ENCODE data around the gene CITED2.

The CITED2 gene

GRCh38 chr6:139327038-139327437, 47.4 kb downstream of the CITED2 start:
- H2BK5ac ChIP-seq (ENCODE audit: low read depth, low read length, poor library complexity, severe bottlenecking): no peak overlapping the region
- no peak overlapping the region for H3K9ac ChIP-seq (ENCODE audit: low read length)
- no peak overlapping the region for H3K27ac ChIP-seq (ENCODE audit: low read length, poor library complexity, severe bottlenecking)
- H3K27me3 ChIP-seq (ENCODE audit: control insufficient read depth in 1 of 2, insufficient read depth in 1 of 2, low read length in 2 of 2): no peaks in the 10 kb centered on the region
- H2BK15ac ChIP-seq (ENCODE audit: low read depth, poor library complexity, severe bottlenecking): no peak overlapping the region
- WGBS: 97% methylated on average over 5 of the region's 5 CpGs
- no peak overlapping the region for H3K14ac ChIP-seq (ENCODE audit: low read length in 2 of 2)
- H4K8ac ChIP-seq (ENCODE audit: low read length): no peak overlapping the region
- H3K23ac ChIP-seq (ENCODE audit: low read length in 2 of 2): no peak overlapping the region
- H3K4me2 ChIP-seq (ENCODE audit: low read length, poor library complexity, severe bottlenecking): no peak overlapping the region
- no peak overlapping the region for H3K4ac ChIP-seq (ENCODE audit: low read depth in 1 of 2, low read length in 2 of 2)
- no peaks in the 10 kb centered on the region for H3K79me1 ChIP-seq (replicated peaks; ENCODE audit: low read length, poor library complexity, severe bottlenecking)
- no peak overlapping the region for H2AFZ ChIP-seq (ENCODE audit: low read depth, low read length)
- H2BK12ac ChIP-seq (ENCODE audit: low read length in 2 of 2): no peak overlapping the region
- H3K9me3 ChIP-seq (ENCODE audit: control insufficient read depth, low read length): no peaks in the 10 kb centered on the region
- no peak overlapping the region for H2BK120ac ChIP-seq (ENCODE audit: low read depth, low read length)
- DNase-seq: no peak
- H3K4me1 ChIP-seq (ENCODE audit: control insufficient read depth, insufficient read depth, low read depth, low read length): peaks cover 1% of the 10 kb centered on the region
- H3K36me3 ChIP-seq (ENCODE audit: control insufficient read depth in 1 of 2, insufficient read depth in 2 of 2, low read depth in 1 of 2, low read length in 2 of 2): no peaks in the 10 kb centered on the region
- H3K4me3 ChIP-seq (ENCODE audit: insufficient read depth in 1 of 2, low read depth in 1 of 2, low read length in 2 of 2): no peak overlapping the region
- no peak overlapping the region for H4K91ac ChIP-seq (ENCODE audit: low read length)
- no peak overlapping the region for H2AK5ac ChIP-seq (ENCODE audit: low read length, severe bottlenecking)
- no peak overlapping the region for H3K18ac ChIP-seq (ENCODE audit: low read depth in 1 of 2, low read length in 2 of 2)

GRCh38 chr6:139325686-139326085, 48.8 kb downstream of the CITED2 start:
- no peak overlapping the region for H2AK5ac ChIP-seq (ENCODE audit: low read length, severe bottlenecking)
- no peak overlapping the region for H3K27ac ChIP-seq (ENCODE audit: low read length, poor library complexity, severe bottlenecking)
- H3K18ac ChIP-seq (ENCODE audit: low read depth in 1 of 2, low read length in 2 of 2): no peak overlapping the region
- no peak overlapping the region for H3K4me2 ChIP-seq (ENCODE audit: low read length, poor library complexity, severe bottlenecking)
- H3K4me1 ChIP-seq (ENCODE audit: control insufficient read depth, insufficient read depth, low read depth, low read length): peaks cover 1% of the 10 kb centered on the region
- no peak overlapping the region for H3K9ac ChIP-seq (ENCODE audit: low read length)
- 100% methylated on average over 1 of the region's 1 CpG for WGBS
- H2BK12ac ChIP-seq (ENCODE audit: low read length in 2 of 2): peak overlapping the region in 1 of 2 experiments; percentile 63
- H4K8ac ChIP-seq (ENCODE audit: low read length): no peak overlapping the region
- no peak overlapping the region for H2BK15ac ChIP-seq (ENCODE audit: low read depth, poor library complexity, severe bottlenecking)
- H3K27me3 ChIP-seq (ENCODE audit: control insufficient read depth in 1 of 2, insufficient read depth in 1 of 2, low read length in 2 of 2): no peaks in the 10 kb centered on the region
- H3K4ac ChIP-seq (ENCODE audit: low read depth in 1 of 2, low read length in 2 of 2): no peak overlapping the region
- H3K4me3 ChIP-seq (ENCODE audit: insufficient read depth in 1 of 2, low read depth in 1 of 2, low read length in 2 of 2): no peak overlapping the region
- no peak overlapping the region for H2BK5ac ChIP-seq (ENCODE audit: low read depth, low read length, poor library complexity, severe bottlenecking)
- no peak for DNase-seq
- H2BK120ac ChIP-seq (ENCODE audit: low read depth, low read length): no peak overlapping the region
- H3K14ac ChIP-seq (ENCODE audit: low read length in 2 of 2): no peak overlapping the region
- H3K79me1 ChIP-seq (replicated peaks; ENCODE audit: low read length, poor library complexity, severe bottlenecking): no peaks in the 10 kb centered on the region
- no peak overlapping the region for H3K23ac ChIP-seq (ENCODE audit: low read length in 2 of 2)
- H2AFZ ChIP-seq (ENCODE audit: low read depth, low read length): no peak overlapping the region
- H4K91ac ChIP-seq (ENCODE audit: low read length): no peak overlapping the region
- no peaks in the 10 kb centered on the region for H3K9me3 ChIP-seq (ENCODE audit: control insufficient read depth, low read length)
- H3K36me3 ChIP-seq (ENCODE audit: control insufficient read depth in 1 of 2, insufficient read depth in 2 of 2, low read depth in 1 of 2, low read length in 2 of 2): no peaks in the 10 kb centered on the region

- peaks cover 1% of the 10 kb centered on the region for H3K4me1 ChIP-seq (ENCODE audit: control insufficient read depth, insufficient read depth, low read depth, low read length)
- no peaks in the 10 kb centered on the region for H3K27me3 ChIP-seq (ENCODE audit: control insufficient read depth in 1 of 2, insufficient read depth in 1 of 2, low read length in 2 of 2)
- H3K4me3 ChIP-seq (ENCODE audit: insufficient read depth in 1 of 2, low read depth in 1 of 2, low read length in 2 of 2): no peak overlapping the region
- H3K14ac ChIP-seq (ENCODE audit: low read length in 2 of 2): no peak overlapping the region
- no peak overlapping the region for H3K9ac ChIP-seq (ENCODE audit: low read length)
- H3K27ac ChIP-seq (ENCODE audit: low read length, poor library complexity, severe bottlenecking): no peak overlapping the region
- no peaks in the 10 kb centered on the region for H3K36me3 ChIP-seq (ENCODE audit: control insufficient read depth in 1 of 2, insufficient read depth in 2 of 2, low read depth in 1 of 2, low read length in 2 of 2)
- no peaks in the 10 kb centered on the region for H3K79me1 ChIP-seq (replicated peaks; ENCODE audit: low read length, poor library complexity, severe bottlenecking)
- no peak overlapping the region for H4K91ac ChIP-seq (ENCODE audit: low read length)
- no peak overlapping the region for H4K8ac ChIP-seq (ENCODE audit: low read length)
- H2AFZ ChIP-seq (ENCODE audit: low read depth, low read length): no peak overlapping the region
- no peak overlapping the region for H2BK12ac ChIP-seq (ENCODE audit: low read length in 2 of 2)
- H3K23ac ChIP-seq (ENCODE audit: low read length in 2 of 2): no peak overlapping the region
- DNase-seq: no peak
- no peak overlapping the region for H3K18ac ChIP-seq (ENCODE audit: low read depth in 1 of 2, low read length in 2 of 2)
- no peak overlapping the region for H3K4ac ChIP-seq (ENCODE audit: low read depth in 1 of 2, low read length in 2 of 2)
- H2BK5ac ChIP-seq (ENCODE audit: low read depth, low read length, poor library complexity, severe bottlenecking): no peak overlapping the region
- no peak overlapping the region for H2BK15ac ChIP-seq (ENCODE audit: low read depth, poor library complexity, severe bottlenecking)
- no peak overlapping the region for H2AK5ac ChIP-seq (ENCODE audit: low read length, severe bottlenecking)
- H3K9me3 ChIP-seq (ENCODE audit: control insufficient read depth, low read length): no peaks in the 10 kb centered on the region
- H3K4me2 ChIP-seq (ENCODE audit: low read length, poor library complexity, severe bottlenecking): no peak overlapping the region
- H2BK120ac ChIP-seq (ENCODE audit: low read depth, low read length): no peak overlapping the region
These were observed 49.3 kb downstream of the CITED2 start for GRCh38 chr6:139325125-139325524.

GRCh38 chr6:139324301-139324555, 50.2 kb downstream of the CITED2 start:
- peak overlapping the region; percentile 74 for H3K9ac ChIP-seq (ENCODE audit: low read length)
- H4K8ac ChIP-seq (ENCODE audit: low read length): no peak overlapping the region
- H2BK5ac ChIP-seq (ENCODE audit: low read depth, low read length, poor library complexity, severe bottlenecking): no peak overlapping the region
- H3K9me3 ChIP-seq (ENCODE audit: control insufficient read depth, low read length): no peaks in the 10 kb centered on the region
- no peak overlapping the region for H2BK12ac ChIP-seq (ENCODE audit: low read length in 2 of 2)
- no peak overlapping the region for H2AFZ ChIP-seq (ENCODE audit: low read depth, low read length)
- no CpG with 5 or more reads among the region's 1 CpG for WGBS
- no peak overlapping the region for H3K27ac ChIP-seq (ENCODE audit: low read length, poor library complexity, severe bottlenecking)
- H3K36me3 ChIP-seq (ENCODE audit: control insufficient read depth in 1 of 2, insufficient read depth in 2 of 2, low read depth in 1 of 2, low read length in 2 of 2): no peaks in the 10 kb centered on the region
- no peak overlapping the region for H2BK15ac ChIP-seq (ENCODE audit: low read depth, poor library complexity, severe bottlenecking)
- no peak overlapping the region for H3K23ac ChIP-seq (ENCODE audit: low read length in 2 of 2)
- no peak overlapping the region for H3K4me2 ChIP-seq (ENCODE audit: low read length, poor library complexity, severe bottlenecking)
- no peak overlapping the region for H3K4me3 ChIP-seq (ENCODE audit: insufficient read depth in 1 of 2, low read depth in 1 of 2, low read length in 2 of 2)
- no peaks in the 10 kb centered on the region for H3K79me1 ChIP-seq (replicated peaks; ENCODE audit: low read length, poor library complexity, severe bottlenecking)
- peaks cover 1% of the 10 kb centered on the region for H3K4me1 ChIP-seq (ENCODE audit: control insufficient read depth, insufficient read depth, low read depth, low read length)
- H3K4ac ChIP-seq (ENCODE audit: low read depth in 1 of 2, low read length in 2 of 2): no peak overlapping the region
- no peak overlapping the region for H3K14ac ChIP-seq (ENCODE audit: low read length in 2 of 2)
- H2BK120ac ChIP-seq (ENCODE audit: low read depth, low read length): no peak overlapping the region
- H3K27me3 ChIP-seq (ENCODE audit: control insufficient read depth in 1 of 2, insufficient read depth in 1 of 2, low read length in 2 of 2): no peaks in the 10 kb centered on the region
- H2AK5ac ChIP-seq (ENCODE audit: low read length, severe bottlenecking): no peak overlapping the region
- DNase-seq: no peak
- H4K91ac ChIP-seq (ENCODE audit: low read length): no peak overlapping the region
- H3K18ac ChIP-seq (ENCODE audit: low read depth in 1 of 2, low read length in 2 of 2): no peak overlapping the region
